H9 (cell line): Measurements from ENCODE around the gene GALNT17. TPM values are rescaled to one million over a fixed set of nuclear protein-coding genes. Genes with fewer than 3 reads are reported as not detected.
A peak's percentile ranks its signal among the peaks of the same experiment; 100 is the strongest.

Source experiments
- DNase-seq: peaks from one replicate; pipeline ENCODE4 v3.0.0-alpha.2; 2017
- H2AFZ ChIP-seq: one replicate; pipeline ENCODE4 v1.6.1; 2013; ENCODE audit warnings: mild to moderate bottlenecking, low read length, control low read depth, moderate library complexity
- H2AK5ac ChIP-seq: 2 replicates; pipeline ENCODE4 v1.6.1; 2013; ENCODE audit warnings: low read length, control low read depth, mixed read lengths; ENCODE audit not compliant: insufficient read length
- H2BK120ac ChIP-seq: one replicate; pipeline ENCODE4 v1.6.1; 2013; ENCODE audit warnings: low read depth, mild to moderate bottlenecking, low read length, control low read depth, inconsistent platforms; ENCODE audit not compliant: poor library complexity, severe bottlenecking
- H2BK12ac ChIP-seq: 2 replicates; pipeline ENCODE4 v1.6.1; 2013; ENCODE audit warnings: low read length, control low read depth, mixed read lengths, low read depth; ENCODE audit not compliant: insufficient read length
- H2BK15ac ChIP-seq: 2 replicates; pipeline ENCODE4 v1.6.1; 2013; ENCODE audit warnings: low read depth, low read length, control low read depth
- H2BK20ac ChIP-seq: one replicate; pipeline ENCODE4 v1.6.1; 2013; ENCODE audit warnings: low read depth, mild to moderate bottlenecking, low read length, control low read depth, inconsistent platforms; ENCODE audit not compliant: poor library complexity, severe bottlenecking
- H2BK5ac ChIP-seq: 2 replicates; pipeline ENCODE4 v1.6.1; 2013; ENCODE audit warnings: low read length, control low read depth, mixed read lengths; ENCODE audit not compliant: insufficient read length
- H3K14ac ChIP-seq: 2 replicates; pipeline ENCODE4 v1.6.1; 2013; ENCODE audit warnings: low read length, control low read depth; ENCODE audit not compliant: insufficient read depth
- H3K18ac ChIP-seq: 2 replicates; pipeline ENCODE4 v1.6.1; 2013; ENCODE audit warnings: low read depth, mild to moderate bottlenecking, mixed read lengths, low read length, control low read depth; ENCODE audit not compliant: insufficient read length
- H3K23ac ChIP-seq: 2 replicates; pipeline ENCODE4 v1.6.1; 2013; ENCODE audit warnings: low read length, control low read depth, mixed read lengths, low read depth; ENCODE audit not compliant: insufficient read length
- H3K23me2 ChIP-seq: 2 replicates; pipeline ENCODE4 v1.6.1; 2013; ENCODE audit warnings: low read depth, mild to moderate bottlenecking, mixed read lengths, low read length, control low read depth; ENCODE audit not compliant: insufficient read length, poor library complexity, severe bottlenecking
- H3K27ac ChIP-seq: 2 replicates; pipeline ENCODE4 v1.5.1; 2013; ENCODE audit warnings: low read length, control low read depth, mixed read lengths, low read depth; ENCODE audit not compliant: insufficient read length
- H3K27me3 ChIP-seq: 2 replicates; pipeline ENCODE4 v1.6.1; 2013; ENCODE audit warnings: low read length, control low read depth, inconsistent platforms; ENCODE audit not compliant: insufficient read depth
- H3K4ac ChIP-seq: 2 replicates; pipeline ENCODE4 v1.6.1; 2013; ENCODE audit warnings: low read depth, mild to moderate bottlenecking, control low read depth, inconsistent platforms, low read length, moderate library complexity
- H3K4me1 ChIP-seq: 2 replicates; pipeline ENCODE4 v1.6.1; 2013; ENCODE audit warnings: low read length, control low read depth, inconsistent platforms; ENCODE audit not compliant: insufficient read depth
- H3K4me2 ChIP-seq: 2 replicates; pipeline ENCODE4 v1.6.1; 2013; ENCODE audit warnings: low read length, control low read depth, mixed read lengths; ENCODE audit not compliant: insufficient read length, insufficient read depth
- H3K56ac ChIP-seq: 2 replicates; pipeline ENCODE4 v1.6.1; 2013; ENCODE audit warnings: low read depth, mild to moderate bottlenecking, mixed read lengths, low read length, control low read depth; ENCODE audit not compliant: insufficient read length
- H3K79me1 ChIP-seq: 2 replicates; pipeline ENCODE4 v1.6.1; 2013; ENCODE audit warnings: low read depth, mild to moderate bottlenecking, moderate library complexity, low read length, control low read depth, inconsistent platforms; ENCODE audit not compliant: insufficient read depth, poor library complexity, severe bottlenecking
- H3K79me2 ChIP-seq: 2 replicates; pipeline ENCODE4 v1.6.1; 2013; ENCODE audit warnings: low read length, control low read depth, inconsistent platforms; ENCODE audit not compliant: insufficient read depth
- H3K9ac ChIP-seq: 2 replicates; pipeline ENCODE4 v1.6.1; 2013; ENCODE audit warnings: low read length, control low read depth, mixed read lengths; ENCODE audit not compliant: insufficient read length; ENCODE audit errors: extremely low read depth
- H3K9me3 ChIP-seq: one replicate; pipeline ENCODE4 v1.6.1; 2013; ENCODE audit warnings: low read depth, low read length, inconsistent platforms; ENCODE audit not compliant: control insufficient read depth
- H3T11ph ChIP-seq: one replicate; pipeline ENCODE4 v1.6.1; 2013; ENCODE audit warnings: mild to moderate bottlenecking, low read length, control low read depth, inconsistent platforms
- H4K20me1 ChIP-seq: one replicate; pipeline ENCODE4 v1.6.1; 2013; ENCODE audit not compliant: control insufficient read depth, insufficient read length, insufficient read depth
- H4K5ac ChIP-seq: 2 replicates; pipeline ENCODE4 v1.6.1; 2013; ENCODE audit warnings: low read depth, mild to moderate bottlenecking, mixed read lengths, low read length, control low read depth; ENCODE audit not compliant: insufficient read length
- H4K8ac ChIP-seq: replicated peaks from 2 replicates; pipeline ENCODE4 v1.6.1; 2013; ENCODE audit warnings: low read length, control low read depth, mixed read lengths, low read depth; ENCODE audit not compliant: insufficient read length
- H4K91ac ChIP-seq: 2 replicates; pipeline ENCODE4 v1.6.1; 2013; ENCODE audit warnings: low read depth, mild to moderate bottlenecking, moderate library complexity, mixed read lengths, low read length, control low read depth; ENCODE audit not compliant: insufficient read length
- H3K27ac Mint-ChIP-seq, 3 experiments: 2 replicates in 2 of 3; 3 replicates in 1 of 3; pipeline ENCODE4 v1.8.0; 2020 to 2021; ENCODE audit warnings: mixed read lengths in 3 of 3, mild to moderate bottlenecking in 1 of 3, moderate library complexity in 1 of 3
- H3K27me3 Mint-ChIP-seq: 2 replicates; pipeline ENCODE4 v1.8.0; 2021; ENCODE audit warnings: low read depth, mild to moderate bottlenecking, moderate library complexity, mixed read lengths
- H3K36me3 Mint-ChIP-seq, 3 experiments: 2 replicates in 2 of 3; 3 replicates in 1 of 3; pipeline ENCODE4 v1.8.0; 2020 to 2021; ENCODE audit warnings: low read depth in 3 of 3, mixed read lengths in 3 of 3; ENCODE audit not compliant: insufficient read depth in 1 of 3
- H3K4me1 Mint-ChIP-seq, 2 experiments: 2 replicates each; pipeline ENCODE4 v1.8.0; 2020; ENCODE audit warnings: mixed read lengths in 2 of 2
- H3K4me3 Mint-ChIP-seq, 2 experiments: 2 replicates in 1 of 2; 3 replicates in 1 of 2; pipeline ENCODE4 v1.8.0; 2020 to 2021; ENCODE audit warnings: mild to moderate bottlenecking in 2 of 2, mixed read lengths in 2 of 2, moderate library complexity in 1 of 2
- H3K9me3 Mint-ChIP-seq, 2 experiments: 2 replicates in 1 of 2; 3 replicates in 1 of 2; pipeline ENCODE4 v1.8.0; 2020; ENCODE audit warnings: mild to moderate bottlenecking in 2 of 2, mixed read lengths in 2 of 2, moderate library complexity in 1 of 2
- WGBS: extraction: QIAGEN DNeasy Blood & Tissue Kit; methylation state at CpG from one replicate; pipeline ENCODE4 v1.1.7; 2013; ENCODE audit warnings: missing lambda C conversion rate, low lambda C conversion rate, mixed read lengths; ENCODE audit not compliant: insufficient read length; ENCODE audit errors: extremely low coverage; 5-methylcytosine and 5-hydroxymethylcytosine counted together
- total RNA-seq: library from RNA; stranded (reverse); gene quantifications from 2 replicates; pipeline ENCODE4 v1.2.1, GENCODE V29; 2021
- TF ChIP-seq, protein P1 (sequence below): fragments of 200-600 bp; sonication (generic); conservative IDR thresholded peaks from 3 replicates; pipeline ENCODE4 v1.8.0; 2021; ENCODE audit warnings: antibody characterized with exemption, mild to moderate bottlenecking

GALNT17 gene
- total RNA-seq, 1 experiment from 2014 or later, result 43.2 TPM

DNA sequence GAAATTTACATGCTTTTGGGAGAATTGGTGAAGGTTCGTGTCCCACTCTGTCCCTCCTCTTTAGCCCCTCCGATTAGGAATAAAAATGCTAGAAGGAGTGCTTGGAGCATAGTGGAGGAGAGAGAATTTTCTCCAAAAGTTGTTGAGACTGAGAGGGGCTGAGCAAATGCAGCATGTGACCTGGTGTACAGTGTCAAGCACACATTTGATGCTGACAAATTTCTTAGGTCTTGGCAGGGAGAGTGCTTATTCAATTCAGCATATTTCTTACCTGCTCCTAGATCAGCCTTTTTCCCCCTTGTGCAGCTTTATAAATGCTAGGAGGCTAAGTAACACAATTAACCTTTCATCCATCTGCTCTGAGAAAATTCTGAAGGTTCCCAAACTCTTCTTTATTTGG, 189.0 kb downstream of the GALNT17 start:
- no peak overlapping the region for H3K27ac ChIP-seq
- Mint-ChIP-seq H3K27me3 (no peaks in the 10 kb centered on the region), H3K4me1 (peaks cover 32 to 33% of the 10 kb centered on the region in 2 experiments), H3K9me3 (no peaks in the 10 kb centered on the region; a peak in 1 of 5 replicates), H3K4me3 (no peak overlapping the region), H3K36me3 (peaks cover 4 to 19% (median 9%) of the 10 kb centered on the region in 3 experiments; a peak in 4 of 7 replicates), H3K27ac (peak overlapping the region in 1 of 3 experiments; percentile 55; a peak in 2 of 7 replicates)
- H2AK5ac ChIP-seq, result no peak overlapping the region
- H3K18ac ChIP-seq, result no peak overlapping the region
- H3K4me1 ChIP-seq, result peaks cover 4% of the 10 kb centered on the region; the same call in 1 of the 2 replicates
- H2BK20ac ChIP-seq, result no peak overlapping the region
- H3K79me1 ChIP-seq, result peaks cover 13% of the 10 kb centered on the region
- H4K5ac ChIP-seq, result no peak overlapping the region
- H3K4ac ChIP-seq, result no peak overlapping the region
- H3K27me3 ChIP-seq, result no peaks in the 10 kb centered on the region
- no peak overlapping the region for H3K9ac ChIP-seq
- no peak overlapping the region for H2BK12ac ChIP-seq
- H3K56ac ChIP-seq, result no peak overlapping the region
- no peaks in the 10 kb centered on the region for H4K20me1 ChIP-seq
- DNase-seq, result no peak
- H3K9me3 ChIP-seq, result no peaks in the 10 kb centered on the region
- H4K8ac ChIP-seq, result no peak overlapping the region
- no peak overlapping the region for H3T11ph ChIP-seq
- no peak overlapping the region for H3K23ac ChIP-seq
- no CpG with 5 or more reads among the region's 2 CpGs for WGBS
- H2AFZ ChIP-seq, result no peak overlapping the region
- no peaks in the 10 kb centered on the region for H3K23me2 ChIP-seq
- H4K91ac ChIP-seq, result no peak overlapping the region
- H3K4me2 ChIP-seq, result no peak overlapping the region
- H2BK15ac ChIP-seq, result no peak overlapping the region
- no peak overlapping the region for H2BK120ac ChIP-seq
- TF ChIP-seq, protein P1, sequence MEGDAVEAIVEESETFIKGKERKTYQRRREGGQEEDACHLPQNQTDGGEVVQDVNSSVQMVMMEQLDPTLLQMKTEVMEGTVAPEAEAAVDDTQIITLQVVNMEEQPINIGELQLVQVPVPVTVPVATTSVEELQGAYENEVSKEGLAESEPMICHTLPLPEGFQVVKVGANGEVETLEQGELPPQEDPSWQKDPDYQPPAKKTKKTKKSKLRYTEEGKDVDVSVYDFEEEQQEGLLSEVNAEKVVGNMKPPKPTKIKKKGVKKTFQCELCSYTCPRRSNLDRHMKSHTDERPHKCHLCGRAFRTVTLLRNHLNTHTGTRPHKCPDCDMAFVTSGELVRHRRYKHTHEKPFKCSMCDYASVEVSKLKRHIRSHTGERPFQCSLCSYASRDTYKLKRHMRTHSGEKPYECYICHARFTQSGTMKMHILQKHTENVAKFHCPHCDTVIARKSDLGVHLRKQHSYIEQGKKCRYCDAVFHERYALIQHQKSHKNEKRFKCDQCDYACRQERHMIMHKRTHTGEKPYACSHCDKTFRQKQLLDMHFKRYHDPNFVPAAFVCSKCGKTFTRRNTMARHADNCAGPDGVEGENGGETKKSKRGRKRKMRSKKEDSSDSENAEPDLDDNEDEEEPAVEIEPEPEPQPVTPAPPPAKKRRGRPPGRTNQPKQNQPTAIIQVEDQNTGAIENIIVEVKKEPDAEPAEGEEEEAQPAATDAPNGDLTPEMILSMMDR, result no peak
- peaks cover 14% of the 10 kb centered on the region; the same call in 1 of the 2 replicates for H3K79me2 ChIP-seq
- no peak overlapping the region for H3K14ac ChIP-seq
- no peak overlapping the region for H2BK5ac ChIP-seq
